ENCODE measurements around the gene PSKH1. TPM values are rescaled to one million over a fixed set of nuclear protein-coding genes. Genes with fewer than 3 reads are reported as not detected.
A peak's percentile ranks its signal among the peaks of the same experiment; 100 is the strongest.

PSKH1 gene
- total and polyA plus RNA-seq, 9 of the 15 experiments (the other 6 are each of a cell fraction or from before 2014, with no cell fraction given) = 0.96 to 20.9 (median 9.4) TPM

DNA sequence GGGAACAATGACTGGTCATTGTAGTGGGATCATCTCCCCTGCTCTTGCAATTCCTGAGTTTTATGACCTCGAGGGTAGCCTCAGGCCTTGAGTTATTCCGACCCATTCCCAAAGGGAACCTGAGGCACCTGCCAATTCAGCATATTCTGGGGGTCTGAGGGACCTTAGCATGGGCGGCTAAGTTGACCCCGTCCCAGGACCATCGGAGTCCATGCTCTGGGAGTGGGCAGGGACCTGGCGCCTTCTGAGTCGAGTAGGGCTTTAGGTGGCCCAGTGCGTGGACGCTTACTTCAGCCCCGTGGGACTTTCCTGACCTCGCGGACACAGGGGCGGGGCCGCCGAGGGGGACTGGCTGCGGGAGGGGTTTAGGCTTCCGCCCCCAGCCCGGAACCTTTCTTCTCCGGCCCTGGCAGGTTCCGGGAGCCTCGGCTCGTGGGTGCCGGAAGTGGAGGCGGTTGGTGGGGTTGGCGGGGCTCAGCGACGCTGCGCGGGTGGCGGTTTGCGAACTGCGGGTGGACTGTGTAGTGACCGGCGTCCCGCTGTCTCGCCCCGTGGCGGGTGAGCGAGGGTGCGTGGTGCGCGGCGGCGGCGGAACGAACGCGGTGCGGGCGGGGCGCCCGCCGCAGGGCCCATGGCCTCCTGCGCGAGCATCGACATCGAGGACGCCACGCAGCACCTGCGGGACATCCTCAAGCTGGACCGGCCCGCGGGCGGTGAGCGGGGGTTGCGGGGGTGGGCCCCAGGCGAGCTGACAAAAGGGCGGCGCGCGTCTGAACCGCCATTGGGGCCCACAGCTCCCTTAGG lies 20.2 kb upstream of the PSKH1 start, which contains the start of gene EDC4 (continued):
- TF ChIP-seq, protein P1, sequence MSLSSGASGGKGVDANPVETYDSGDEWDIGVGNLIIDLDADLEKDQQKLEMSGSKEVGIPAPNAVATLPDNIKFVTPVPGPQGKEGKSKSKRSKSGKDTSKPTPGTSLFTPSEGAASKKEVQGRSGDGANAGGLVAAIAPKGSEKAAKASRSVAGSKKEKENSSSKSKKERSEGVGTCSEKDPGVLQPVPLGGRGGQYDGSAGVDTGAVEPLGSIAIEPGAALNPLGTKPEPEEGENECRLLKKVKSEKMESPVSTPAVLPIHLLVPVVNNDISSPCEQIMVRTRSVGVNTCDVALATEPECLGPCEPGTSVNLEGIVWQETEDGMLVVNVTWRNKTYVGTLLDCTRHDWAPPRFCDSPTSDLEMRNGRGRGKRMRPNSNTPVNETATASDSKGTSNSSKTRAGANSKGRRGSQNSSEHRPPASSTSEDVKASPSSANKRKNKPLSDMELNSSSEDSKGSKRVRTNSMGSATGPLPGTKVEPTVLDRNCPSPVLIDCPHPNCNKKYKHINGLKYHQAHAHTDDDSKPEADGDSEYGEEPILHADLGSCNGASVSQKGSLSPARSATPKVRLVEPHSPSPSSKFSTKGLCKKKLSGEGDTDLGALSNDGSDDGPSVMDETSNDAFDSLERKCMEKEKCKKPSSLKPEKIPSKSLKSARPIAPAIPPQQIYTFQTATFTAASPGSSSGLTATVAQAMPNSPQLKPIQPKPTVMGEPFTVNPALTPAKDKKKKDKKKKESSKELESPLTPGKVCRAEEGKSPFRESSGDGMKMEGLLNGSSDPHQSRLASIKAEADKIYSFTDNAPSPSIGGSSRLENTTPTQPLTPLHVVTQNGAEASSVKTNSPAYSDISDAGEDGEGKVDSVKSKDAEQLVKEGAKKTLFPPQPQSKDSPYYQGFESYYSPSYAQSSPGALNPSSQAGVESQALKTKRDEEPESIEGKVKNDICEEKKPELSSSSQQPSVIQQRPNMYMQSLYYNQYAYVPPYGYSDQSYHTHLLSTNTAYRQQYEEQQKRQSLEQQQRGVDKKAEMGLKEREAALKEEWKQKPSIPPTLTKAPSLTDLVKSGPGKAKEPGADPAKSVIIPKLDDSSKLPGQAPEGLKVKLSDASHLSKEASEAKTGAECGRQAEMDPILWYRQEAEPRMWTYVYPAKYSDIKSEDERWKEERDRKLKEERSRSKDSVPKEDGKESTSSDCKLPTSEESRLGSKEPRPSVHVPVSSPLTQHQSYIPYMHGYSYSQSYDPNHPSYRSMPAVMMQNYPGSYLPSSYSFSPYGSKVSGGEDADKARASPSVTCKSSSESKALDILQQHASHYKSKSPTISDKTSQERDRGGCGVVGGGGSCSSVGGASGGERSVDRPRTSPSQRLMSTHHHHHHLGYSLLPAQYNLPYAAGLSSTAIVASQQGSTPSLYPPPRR (CRISPR knock-in tag; IDR thresholded peaks at IDR 0.05; ENCODE audit: borderline replicate concordance) = no peak; the same call in 1 of the 2 replicates
- TF ChIP-seq ZNF274 (IDR thresholded peaks at IDR 0.05; ENCODE audit: borderline replicate concordance, low read depth, low read length) (no peak), STAT5A (IDR thresholded peaks at IDR 0.05; ENCODE audit: borderline replicate concordance, low read length) (no peak), ZNF444 (CRISPR knock-in tag; IDR thresholded peaks at IDR 0.05) (no peak), ZFPM2 (CRISPR knock-in tag; IDR thresholded peaks at IDR 0.05) (no peak), BCL6 (CRISPR knock-in tag; IDR thresholded peaks at IDR 0.05) (no peak), ZNF184 (CRISPR knock-in tag; IDR thresholded peaks at IDR 0.05) (no peak), ZFP36 (IDR thresholded peaks at IDR 0.05; ENCODE audit: low read depth, low read length, partially characterized antibody) (no peak), RFX1 (IDR thresholded peaks at IDR 0.05) (no peak), NR4A1 (CRISPR knock-in tag; IDR thresholded peaks at IDR 0.05) (peak; percentile 89), NR4A1 (tag; IDR thresholded peaks at IDR 0.05) (no peak; the same call in 1 of the 2 replicates), ARHGAP35 (IDR thresholded peaks at IDR 0.05; ENCODE audit: partially characterized antibody) (no peak)
- TF ChIP-seq, protein P2, sequence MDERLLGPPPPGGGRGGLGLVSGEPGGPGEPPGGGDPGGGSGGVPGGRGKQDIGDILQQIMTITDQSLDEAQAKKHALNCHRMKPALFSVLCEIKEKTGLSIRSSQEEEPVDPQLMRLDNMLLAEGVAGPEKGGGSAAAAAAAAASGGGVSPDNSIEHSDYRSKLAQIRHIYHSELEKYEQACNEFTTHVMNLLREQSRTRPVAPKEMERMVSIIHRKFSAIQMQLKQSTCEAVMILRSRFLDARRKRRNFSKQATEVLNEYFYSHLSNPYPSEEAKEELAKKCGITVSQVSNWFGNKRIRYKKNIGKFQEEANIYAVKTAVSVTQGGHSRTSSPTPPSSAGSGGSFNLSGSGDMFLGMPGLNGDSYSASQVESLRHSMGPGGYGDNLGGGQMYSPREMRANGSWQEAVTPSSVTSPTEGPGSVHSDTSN (CRISPR knock-in tag; IDR thresholded peaks at IDR 0.05; ENCODE audit: low read depth) = no peak
- TF ChIP-seq, protein P2 (tag; conservative IDR thresholded peaks at IDR 0.05; ENCODE audit: low read depth) = no peak
- TF ChIP-seq, protein P3, sequence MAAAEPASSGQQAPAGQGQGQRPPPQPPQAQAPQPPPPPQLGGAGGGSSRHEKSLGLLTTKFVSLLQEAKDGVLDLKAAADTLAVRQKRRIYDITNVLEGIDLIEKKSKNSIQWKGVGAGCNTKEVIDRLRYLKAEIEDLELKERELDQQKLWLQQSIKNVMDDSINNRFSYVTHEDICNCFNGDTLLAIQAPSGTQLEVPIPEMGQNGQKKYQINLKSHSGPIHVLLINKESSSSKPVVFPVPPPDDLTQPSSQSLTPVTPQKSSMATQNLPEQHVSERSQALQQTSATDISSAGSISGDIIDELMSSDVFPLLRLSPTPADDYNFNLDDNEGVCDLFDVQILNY (CRISPR knock-in tag; IDR thresholded peaks at IDR 0.05) = no peak
- TF ChIP-seq, protein P4, sequence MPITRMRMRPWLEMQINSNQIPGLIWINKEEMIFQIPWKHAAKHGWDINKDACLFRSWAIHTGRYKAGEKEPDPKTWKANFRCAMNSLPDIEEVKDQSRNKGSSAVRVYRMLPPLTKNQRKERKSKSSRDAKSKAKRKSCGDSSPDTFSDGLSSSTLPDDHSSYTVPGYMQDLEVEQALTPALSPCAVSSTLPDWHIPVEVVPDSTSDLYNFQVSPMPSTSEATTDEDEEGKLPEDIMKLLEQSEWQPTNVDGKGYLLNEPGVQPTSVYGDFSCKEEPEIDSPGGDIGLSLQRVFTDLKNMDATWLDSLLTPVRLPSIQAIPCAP (CRISPR knock-in tag; IDR thresholded peaks at IDR 0.05; ENCODE audit: borderline replicate concordance) = no peak
